DOHH2 (cell line): ENCODE data around the gene TNPO2.

Experiments
- CTCF ChIP-seq: fragments of 200-600 bp; sonication (generic); IDR thresholded peaks from one replicate; pipeline ENCODE4 v1.5.1; 2014; ENCODE audit warnings: antibody characterized with exemption, mild to moderate bottlenecking, low read depth, low read length; ENCODE audit not compliant: poor library complexity, severe bottlenecking
- EZH2phosphoT487 ChIP-seq: fragments of 200-600 bp; sonication (generic); IDR thresholded peaks from 2 replicates; pipeline ENCODE4 v1.6.1; 2017; ENCODE audit warnings: borderline replicate concordance, mild to moderate bottlenecking, antibody characterized with exemption, low read length, moderate library complexity, mixed read lengths

GRCh38 chr19:12668932-12669269 lies 54.8 kb downstream of the TNPO2 start:
- TF ChIP-seq CTCF (no peak), EZH2phosphoT487 (no peak)
